Left cardiac atrium (tissue), 4 donors: Measurements from ENCODE around the gene ATP2B3. TPM values are rescaled to one million over a fixed set of nuclear protein-coding genes. Genes with fewer than 3 reads are reported as not detected.
A peak's percentile ranks its signal among the peaks of the same experiment; 100 is the strongest.

ENCODE experiments used
- ATAC-seq, 2 donors: fragments of 200-7000 bp; cut with Tn5 transposase; one replicate each; pipeline ENCODE4 v1.9.1; 2020; ENCODE audit warnings: mild to moderate bottlenecking in 2 of 2, moderate library complexity in 2 of 2
- DNase-seq: peaks from one replicate; pipeline ENCODE4 v3.0.0-alpha.2; 2020
- intact Hi-C, 2 donors: fragments of 100-400 bp; cut with DNase I; formaldehyde crosslinking; loops; one replicate each; pipeline versions ENCODE4 v1.14.1 to v1.15.1; 2022 to 2023
- total RNA-seq, 2 donors: library from RNA; stranded (reverse); fragmentation: NEBNext Ultra II Directional; extraction: Animal tissue kit (Norgen Biotek cat#: 25700); gene quantifications; one replicate each; pipeline ENCODE4 v1.2.1, GENCODE V29; 2021
- donor health status: DM: no; HTN: yes; CAD: no.
- donor health status: DM: no; HTN: yes; CAD: no; lungs with severe emphysema.
- donor health status: DM: yes; HTN: yes; CAD: no.
- donor health status: Dilated cardiomyopathy.

ATP2B3 gene
- total RNA-seq, 2 donors from 2014 or later: 0.10 TPM; not detected in 1

DNA sequence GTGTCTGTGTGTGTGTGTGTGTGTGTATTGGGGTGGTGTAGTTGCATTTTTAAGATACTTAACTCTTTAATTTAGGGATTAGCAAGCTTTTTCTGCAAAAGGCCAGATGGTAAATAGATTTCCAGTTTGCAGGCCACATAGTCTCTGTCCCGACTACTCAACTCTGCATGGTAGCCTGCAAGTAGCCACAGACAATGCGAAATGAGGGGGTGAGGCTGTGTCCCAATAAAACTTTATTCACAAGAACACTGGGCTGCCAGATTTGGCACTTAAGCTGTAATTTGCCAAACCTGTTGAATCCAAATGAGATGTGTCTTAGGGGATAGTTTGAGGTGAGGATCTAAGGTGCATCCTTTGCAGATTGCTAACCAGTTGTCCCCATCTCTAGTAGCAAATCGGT, 6.8 kb downstream of the ATP2B3 start:
- intact Hi-C loops: no loop called here
- ATAC-seq: no peak
- DNase-seq: no peak

DNA sequence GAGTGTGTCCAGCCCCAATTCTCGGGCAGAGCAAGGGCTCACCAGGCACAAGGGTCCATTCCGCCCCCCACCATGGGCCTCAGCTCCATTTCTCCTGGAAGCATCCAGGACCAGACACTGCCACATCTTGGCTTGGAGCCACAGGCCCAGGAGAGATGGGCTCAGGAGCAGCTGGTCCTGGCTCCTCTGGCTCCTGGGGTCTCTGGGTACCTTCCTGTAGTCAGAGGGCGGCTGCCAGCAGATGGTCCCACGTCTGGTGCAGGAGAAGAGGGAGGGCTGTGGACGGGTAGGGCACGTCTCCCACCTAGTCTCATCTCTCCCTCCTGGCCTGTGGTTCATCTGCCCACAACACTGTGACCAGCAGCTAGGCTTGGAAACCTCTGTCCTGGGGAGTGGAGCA, 8.0 kb downstream of the ATP2B3 start:
- intact Hi-C loops: no loop called here
- DNase-seq (no peak), ATAC-seq (no peak)

DNA sequence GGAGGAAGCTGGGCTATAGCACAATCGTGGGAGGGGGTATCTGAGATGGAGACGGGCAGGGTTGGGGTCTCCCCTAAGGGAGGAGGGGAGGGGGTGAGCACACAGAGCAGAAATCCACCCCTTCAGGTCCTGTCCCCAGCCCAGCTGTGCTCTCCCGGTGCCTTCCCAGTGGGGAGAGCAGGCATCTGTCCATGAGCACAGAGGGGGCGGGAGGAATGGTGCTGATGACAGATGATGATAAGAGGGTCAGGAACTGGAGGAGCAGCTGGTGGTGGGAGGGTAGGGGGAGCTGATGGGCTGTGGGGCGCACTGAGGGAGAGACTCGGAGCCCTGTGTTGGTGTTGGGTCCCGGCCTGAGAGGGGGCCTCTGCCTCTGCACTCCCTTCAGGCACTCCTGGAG, 8.6 kb downstream of the ATP2B3 start:
- intact Hi-C loops: no loop called here
- ATAC-seq: no peak
- no peak for DNase-seq

DNA sequence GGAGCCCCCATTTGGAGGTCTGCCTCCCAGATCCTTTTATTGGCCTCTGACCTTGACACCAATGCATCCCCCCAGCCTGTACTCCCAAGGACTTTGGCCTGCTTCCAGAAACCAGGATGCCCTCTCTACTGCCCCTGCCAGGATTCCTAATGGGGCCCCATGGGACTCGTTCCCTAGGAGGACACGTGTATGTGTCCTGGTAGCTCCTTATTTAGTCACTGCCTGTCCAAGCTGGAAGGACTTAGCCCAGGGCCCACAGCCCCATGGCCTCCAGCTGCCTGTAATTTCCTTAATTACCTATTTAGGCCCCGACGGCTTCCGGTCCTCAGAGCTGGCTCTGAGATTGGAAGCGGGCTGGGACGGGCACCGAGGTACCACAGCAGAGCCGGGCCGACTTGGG, 9.4 kb downstream of the ATP2B3 start:
- ATAC-seq (no peak), DNase-seq (no peak)
- intact Hi-C loops: no loop called here

DNA sequence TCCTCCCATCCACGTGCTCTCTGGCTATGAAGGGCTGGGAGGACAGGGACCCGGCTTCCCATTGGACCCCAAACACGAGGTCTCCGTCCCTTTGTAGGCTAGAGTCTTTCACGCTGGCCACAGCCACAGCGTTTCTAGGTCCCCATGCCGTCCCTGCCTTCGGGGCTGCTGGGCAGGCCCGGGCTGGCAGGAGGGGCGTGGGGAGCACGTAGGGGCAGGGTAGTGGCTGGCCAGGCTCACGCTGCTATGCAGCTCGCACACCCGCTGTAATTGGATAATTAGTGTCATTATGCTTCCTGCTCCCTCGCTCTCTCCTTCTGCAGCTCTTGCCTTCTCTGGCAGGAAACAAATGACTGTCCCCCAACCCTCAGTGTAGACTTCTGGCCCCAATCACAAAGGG, 9.8 kb downstream of the ATP2B3 start:
- intact Hi-C loops: no loop called here
- DNase-seq (no peak), ATAC-seq (no peak)

DNA sequence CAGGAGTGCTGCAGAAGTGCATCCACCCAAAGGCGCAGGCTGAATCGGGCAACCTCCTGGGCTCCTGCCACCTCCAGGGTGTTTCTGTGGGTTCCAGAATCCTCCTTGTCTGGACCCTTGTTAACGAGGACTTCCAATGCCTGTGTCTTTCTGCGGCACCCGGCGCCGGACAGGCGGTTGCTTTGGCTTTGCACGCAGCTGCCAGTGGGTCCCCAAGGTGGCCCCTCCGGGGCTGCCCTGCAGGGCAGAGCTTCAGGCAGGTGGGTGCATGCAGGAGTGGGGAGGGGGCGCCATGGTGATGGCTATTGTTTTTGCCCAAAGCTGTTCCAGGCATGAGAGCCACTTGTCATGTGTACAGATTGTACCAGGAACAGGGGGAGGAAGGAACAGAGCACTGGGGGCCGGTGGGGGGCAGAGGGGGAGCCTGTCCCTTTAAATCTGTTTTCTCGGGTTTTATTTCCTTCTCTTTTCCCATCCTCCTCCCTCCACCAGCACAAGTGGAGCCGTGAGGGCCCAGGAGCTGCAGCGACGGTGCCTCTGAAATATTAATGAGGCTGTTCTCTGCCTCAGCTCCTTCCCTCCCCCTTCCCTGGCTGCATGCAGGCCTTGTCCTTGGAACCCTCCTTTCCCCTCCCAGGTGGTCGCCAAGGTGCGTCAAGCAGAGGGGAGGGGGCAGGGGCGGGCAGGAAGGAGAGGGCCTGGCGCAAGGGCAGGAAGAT, 13.1 kb downstream of the ATP2B3 start:
- ATAC-seq (no peak), DNase-seq (no peak)
- intact Hi-C loops: no loop called here

DNA sequence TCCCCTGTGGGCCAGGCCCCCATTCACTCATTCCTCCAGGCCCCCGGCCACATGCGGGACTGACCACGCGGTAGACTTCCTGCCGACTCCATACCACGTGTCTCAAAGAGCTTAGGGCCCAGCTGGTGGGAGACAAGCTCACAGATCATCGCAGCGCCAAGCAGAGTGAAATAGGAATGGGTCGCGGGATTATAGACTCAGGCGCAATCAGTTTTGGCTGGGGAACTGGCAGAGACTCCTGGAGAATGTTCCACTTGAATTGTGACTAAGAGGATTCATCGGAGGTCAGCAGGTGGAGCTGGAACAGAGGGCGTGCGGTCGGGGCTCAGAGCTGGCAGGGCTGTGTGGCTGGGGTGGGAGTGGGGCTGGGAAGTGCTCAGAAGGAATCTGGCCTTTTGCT, 15.6 kb downstream of the ATP2B3 start:
- ATAC-seq (no peak), DNase-seq (no peak)
- intact Hi-C loops: no loop called here

DNA sequence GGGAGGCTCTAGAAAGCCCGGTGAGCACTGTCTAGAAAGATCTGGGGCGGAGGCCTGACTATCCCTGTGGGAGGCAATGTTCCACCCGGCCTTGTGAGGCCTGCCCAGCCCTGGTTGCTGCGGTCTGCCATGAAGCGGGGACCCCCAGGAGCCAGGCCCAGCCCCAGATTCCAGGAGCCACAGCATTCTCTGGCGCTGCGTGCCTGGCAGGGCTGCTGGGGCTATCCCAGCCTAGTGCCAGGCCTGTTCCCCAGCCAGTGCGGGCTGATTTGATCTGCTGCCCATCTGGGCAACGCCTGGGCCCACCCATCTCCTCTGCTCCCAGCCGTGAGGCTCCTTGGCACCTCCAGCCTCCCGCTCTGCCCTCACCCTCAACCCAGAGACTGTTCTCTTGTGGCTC, 19.6 kb downstream of the ATP2B3 start:
- ATAC-seq (no peak), DNase-seq (no peak)
- intact Hi-C loops: no loop called here

DNA sequence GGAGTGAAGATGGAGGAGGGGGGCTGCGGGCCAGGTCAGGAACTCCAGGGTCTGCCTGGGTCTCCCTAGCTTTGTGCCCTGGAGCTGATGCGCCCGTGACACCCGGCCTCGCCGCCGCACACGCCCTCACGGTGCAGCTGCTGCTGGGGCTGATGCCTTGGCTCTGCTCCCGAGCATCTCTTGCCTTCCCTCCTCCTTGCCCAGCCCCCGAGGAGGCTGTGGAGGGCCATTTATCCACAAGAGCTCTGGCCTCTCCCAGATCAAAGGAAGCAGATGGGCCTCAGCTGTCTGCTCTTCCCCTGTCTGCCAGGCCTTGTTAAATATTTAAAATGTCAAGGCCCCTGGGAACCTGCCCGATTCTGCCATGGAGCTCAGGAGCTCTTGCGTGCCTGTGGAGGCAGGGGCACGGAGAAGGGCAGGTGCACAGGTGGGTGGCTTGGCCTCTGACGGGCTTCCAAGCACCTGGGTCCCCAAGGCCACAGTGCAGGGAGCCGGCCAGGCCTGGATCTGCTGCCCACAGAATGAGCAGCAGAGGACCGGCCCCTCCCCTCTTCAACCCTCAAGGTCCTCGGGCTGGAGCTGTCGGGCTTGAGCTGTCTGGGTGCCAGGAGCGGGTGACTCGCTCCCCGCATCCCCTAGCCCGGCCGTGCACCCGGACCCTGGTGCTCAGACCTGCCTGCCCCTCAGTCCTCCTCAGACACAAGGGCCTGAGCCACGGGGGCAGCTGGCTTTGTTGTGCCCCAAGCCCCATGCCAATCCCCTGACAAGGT, 20.3 kb downstream of the ATP2B3 start:
- intact Hi-C loops: no loop called here
- ATAC-seq: no peak

DNA sequence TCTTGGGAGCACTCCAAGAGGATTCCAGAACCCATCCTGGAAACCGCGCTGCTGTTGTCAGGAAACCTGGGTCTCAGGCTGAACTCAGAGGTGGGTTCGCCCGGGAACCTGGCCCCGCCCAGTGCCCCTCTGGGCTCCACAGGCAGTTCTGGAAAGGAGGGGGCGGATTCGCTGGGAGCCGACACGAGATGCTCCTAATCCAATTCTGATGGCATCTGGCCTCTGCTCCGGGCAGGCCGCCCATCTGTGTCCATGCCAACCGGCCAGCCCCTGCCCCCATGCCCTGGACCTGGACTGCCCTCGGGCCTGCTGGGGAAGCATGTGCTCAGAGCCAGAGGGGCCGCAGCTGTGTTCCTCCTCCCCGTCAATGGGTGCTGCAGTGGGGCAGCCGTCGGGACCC, 21.0 kb downstream of the ATP2B3 start:
- intact Hi-C loops: no loop called here
- ATAC-seq (no peak), DNase-seq (no peak)

More for the DNA sequence above, 20.3 kb downstream of the ATP2B3 start:
- no peak for DNase-seq

DNA sequence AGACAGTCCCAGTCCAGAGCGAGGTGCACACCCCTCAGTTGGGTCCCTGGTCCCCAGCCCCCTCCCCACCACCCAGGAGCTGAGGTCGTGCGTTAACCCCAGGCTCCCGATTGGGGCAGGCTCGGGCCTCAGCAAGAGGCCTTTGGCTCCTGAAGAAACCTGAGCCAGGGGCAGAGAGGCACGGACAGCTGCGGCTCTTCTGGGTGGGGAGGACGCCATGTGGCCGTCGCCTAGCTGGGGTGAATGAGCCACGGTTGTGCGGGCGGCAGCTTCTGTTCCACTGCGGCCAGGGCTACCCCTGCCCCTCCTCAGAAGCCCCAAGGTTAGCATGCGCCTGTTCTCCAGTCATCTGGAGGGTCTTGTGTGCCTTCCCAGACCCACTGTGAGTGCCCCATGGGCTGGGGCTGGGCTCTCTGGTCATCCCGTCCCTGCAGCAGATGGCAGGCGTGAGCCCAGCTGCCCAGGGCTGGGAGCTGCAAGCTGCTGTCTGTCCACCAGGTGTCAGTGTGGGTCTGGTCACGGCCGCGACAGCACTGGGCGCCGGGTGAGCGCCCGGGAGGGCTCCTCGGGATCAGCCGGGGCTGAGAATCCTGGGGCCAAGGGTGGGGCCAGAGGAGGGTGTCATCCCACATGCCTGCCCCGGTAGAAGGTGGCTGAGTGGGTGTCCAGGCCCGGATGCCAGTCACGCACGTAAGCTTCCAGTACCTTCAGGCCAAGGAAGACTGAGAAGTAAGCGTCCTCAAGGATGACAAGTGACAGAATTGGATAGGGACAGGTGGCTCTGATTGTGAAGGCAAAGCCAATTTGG, 21.9 kb downstream of the ATP2B3 start:
- DNase-seq (peak; percentile 72), ATAC-seq (peak; percentile 85 to 89)
- intact Hi-C loops: no loop called here

DNA sequence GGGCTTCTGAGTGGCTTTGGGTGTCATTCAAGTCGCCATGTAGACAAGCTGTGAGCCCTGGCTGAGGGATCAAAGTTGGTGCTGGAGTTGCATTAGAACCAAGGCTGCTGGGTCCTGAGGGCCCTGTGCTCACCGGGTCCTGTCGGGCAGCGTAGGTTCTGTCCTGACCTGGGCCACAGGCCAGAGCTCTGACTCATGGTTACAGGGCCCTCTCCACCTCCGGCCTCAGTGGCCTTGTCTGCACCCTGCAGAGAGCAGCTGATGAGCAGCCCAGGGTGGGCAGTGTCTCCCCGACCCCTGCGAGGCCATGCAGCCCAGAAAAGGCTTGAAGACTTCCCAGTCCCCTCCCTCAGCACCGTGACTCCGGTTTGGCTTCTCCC, 22.5 kb downstream of the ATP2B3 start:
- ATAC-seq (no peak), DNase-seq (no peak)
- intact Hi-C loops: no loop called here

DNA sequence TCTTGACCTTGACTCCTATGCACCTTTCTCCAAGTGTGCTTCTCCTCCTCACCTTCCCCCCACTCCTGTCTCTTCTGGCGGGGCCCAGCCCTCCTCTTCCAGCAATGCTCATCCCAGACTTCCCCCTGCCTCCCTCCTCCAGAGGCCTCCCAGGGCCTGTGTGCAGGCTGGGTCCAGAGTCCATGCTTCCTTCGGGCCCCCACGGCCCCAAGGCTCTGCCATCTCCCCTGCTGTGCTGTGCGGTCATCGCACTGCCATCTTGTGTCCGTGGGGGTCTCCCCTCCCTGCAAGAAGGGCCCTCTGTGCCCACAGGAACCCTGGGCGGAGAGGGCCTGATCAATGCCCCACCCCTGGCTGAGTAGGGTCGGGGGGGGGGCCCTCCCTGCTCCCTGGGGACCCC, 27.3 kb downstream of the ATP2B3 start:
- DNase-seq (no peak), ATAC-seq (no peak)
- intact Hi-C loops: no loop called here

DNA sequence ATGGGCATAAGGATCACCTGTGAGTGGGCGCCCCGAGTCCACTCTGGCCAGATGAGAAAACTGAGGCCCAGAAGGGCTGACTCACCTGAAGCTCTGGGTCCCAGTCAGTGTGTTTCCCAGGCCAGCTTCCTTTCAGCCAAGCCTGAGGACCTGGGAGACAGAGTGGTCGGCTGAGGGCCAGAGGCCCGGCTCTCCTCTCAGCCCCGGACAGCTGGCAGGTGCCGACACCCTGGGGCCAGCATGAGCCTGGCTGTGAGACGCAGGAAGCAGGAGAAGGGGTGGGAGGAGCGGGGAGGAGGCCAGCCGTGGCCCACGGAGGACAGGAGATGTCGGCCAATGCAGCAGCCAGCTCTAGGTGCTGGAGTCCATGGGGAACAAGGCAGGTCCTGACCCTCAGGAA, 28.9 kb downstream of the ATP2B3 start:
- intact Hi-C loops: no loop called here
- DNase-seq (no peak), ATAC-seq (no peak)

DNA sequence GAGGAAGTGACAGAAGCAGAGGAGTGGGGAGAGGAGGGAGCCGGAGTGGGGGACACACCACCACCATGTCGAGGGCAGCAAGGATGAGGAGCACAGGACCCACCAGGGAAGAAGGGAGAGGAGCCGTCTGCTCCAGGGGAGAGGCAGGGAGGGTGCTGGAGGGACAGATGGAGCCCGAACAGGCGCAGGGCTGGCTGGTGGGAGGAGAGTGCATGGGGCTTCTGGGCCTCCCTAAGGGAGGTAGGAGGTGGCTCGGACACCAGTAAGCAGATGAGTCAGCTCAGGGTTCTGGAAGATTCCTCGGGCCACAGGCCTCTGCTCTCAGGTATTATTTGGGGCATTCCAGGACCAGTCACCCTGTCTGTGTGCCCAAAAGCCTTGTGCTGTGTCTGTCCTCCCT, 29.8 kb downstream of the ATP2B3 start:
- intact Hi-C loops: no loop called here

DNA sequence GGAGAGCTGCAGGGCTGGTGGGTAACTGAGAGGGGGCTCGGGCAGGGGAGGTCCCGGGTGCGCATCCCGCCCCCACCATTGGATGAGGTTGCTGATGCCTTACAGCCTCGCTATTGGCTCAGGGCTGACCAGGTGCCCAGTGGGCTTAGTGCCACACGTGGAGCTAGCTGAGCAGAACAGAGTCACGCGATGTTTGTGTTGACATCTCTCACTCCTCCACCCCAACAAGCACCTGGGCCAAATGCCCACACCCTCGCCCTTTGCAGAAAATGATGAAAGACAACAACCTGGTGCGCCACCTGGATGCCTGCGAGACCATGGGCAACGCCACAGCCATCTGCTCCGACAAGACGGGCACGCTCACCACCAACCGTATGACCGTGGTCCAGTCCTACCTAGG, 31.8 kb downstream of the ATP2B3 start:
- DNase-seq (no peak), ATAC-seq (no peak)
- intact Hi-C loops: no loop called here

More for the DNA sequence above, 29.8 kb downstream of the ATP2B3 start:
- DNase-seq: no peak
- ATAC-seq: no peak

DNA sequence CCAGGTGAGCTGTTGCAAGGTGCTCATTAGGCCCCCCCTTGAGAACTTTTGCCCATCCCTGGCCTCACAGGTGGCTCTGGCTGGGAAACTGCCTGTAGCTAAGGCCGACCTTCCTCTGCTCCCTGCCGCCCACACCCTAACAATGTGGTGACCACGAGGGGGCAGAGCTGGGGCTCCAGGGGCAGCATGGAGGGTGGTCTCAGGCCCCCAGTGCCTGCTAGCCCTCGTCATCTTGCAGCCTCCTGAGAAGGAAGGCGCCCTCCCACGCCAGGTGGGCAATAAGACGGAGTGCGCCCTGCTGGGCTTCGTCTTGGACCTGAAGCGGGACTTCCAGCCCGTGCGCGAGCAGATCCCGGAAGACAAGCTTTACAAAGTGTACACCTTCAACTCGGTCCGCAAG, 32.4 kb downstream of the ATP2B3 start:
- intact Hi-C loops: loop anchor here (5.0 to 10.0 kb wide), 2 partner anchors 95 to 117 kb away; partner anchors contain the start of gene DUSP9 (in 1 of the 2)
- ATAC-seq (no peak), DNase-seq (no peak)

DNA sequence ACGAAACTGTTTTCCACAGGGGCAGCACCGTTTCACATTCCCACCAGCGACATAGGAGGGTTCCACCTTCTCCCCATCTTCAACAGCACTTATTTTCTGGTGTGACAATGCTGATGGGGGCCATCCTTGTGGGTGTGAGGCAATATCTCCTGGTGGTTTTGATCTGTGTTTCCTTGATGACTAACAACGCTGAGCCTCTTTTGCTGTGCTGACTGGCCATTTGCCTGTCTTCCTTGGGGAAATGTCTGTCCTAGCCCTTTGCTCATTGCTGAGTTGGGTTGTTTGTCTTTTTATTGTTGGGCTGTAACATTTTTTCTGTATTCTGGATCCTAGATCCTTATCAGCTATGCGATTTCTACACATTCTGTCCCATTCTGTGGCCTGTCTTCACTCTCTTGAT, 33.7 kb downstream of the ATP2B3 start:
- intact Hi-C loops: loop anchor here (5.0 to 10.0 kb wide), 2 partner anchors 94 to 116 kb away; partner anchors contain the start of gene DUSP9 (in 1 of the 2)

DNA sequence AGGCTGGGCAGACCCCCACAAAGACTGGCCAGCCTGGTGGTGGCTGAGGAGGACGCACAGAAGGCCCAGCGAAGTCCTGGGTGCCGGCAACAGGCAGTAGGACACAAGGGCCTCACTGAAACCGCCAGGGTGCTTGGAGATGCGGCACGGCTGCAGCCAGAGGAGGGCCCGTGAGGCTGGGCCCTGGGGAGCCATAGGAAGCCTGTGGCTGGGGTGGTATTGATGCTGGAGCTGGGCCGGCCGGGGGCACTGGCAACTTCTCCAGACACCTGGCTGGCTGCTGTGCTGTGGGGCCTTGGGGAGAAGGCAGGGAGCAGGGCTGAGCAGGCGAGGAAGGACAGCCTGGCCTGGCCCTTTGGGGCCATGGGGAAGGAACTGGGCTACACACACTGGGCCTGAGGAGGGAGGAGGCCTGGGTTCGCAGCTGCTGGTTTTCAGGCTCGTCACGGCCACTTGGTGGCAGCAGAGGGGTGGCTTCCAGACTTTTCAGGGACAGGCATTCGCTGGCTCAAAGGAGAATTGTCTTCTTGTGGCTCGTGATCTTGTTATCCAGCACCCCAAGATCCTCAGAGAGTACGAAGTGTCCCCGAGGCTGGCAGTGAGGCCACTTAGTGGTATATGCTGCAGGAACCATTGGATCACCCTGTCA, 37.2 kb downstream of the ATP2B3 start:
- ATAC-seq (peak; percentile 54 to 67), DNase-seq (peak; percentile 73)
- intact Hi-C loops: loop anchor here (5.0 to 10.0 kb wide), 2 partner anchors 90 to 113 kb away; partner anchors contain the start of gene DUSP9 (in 1 of the 2)

More for the DNA sequence above, 33.7 kb downstream of the ATP2B3 start:
- DNase-seq (no peak), ATAC-seq (no peak)
